HT-29 (cell line): ENCODE measurements around the gene VIM. TPM values are rescaled to one million over a fixed set of nuclear protein-coding genes. Genes with fewer than 3 reads are reported as not detected.
"Not testable (repeated sequence)": the region's sequence is repeated elsewhere in the genome, so short reads cannot be mapped to it uniquely, and the experiment has no call there.

Experiments used
- DNase-seq: peaks from one replicate; pipeline ENCODE4 v3.0.0-alpha.2; 2015; ENCODE audit warnings: low spot score
- total RNA-seq: library from RNA; depleted of rRNA; stranded (reverse); fragments of >200 nt; shearing (Covaris generic); gene quantifications from 2 replicates; pipeline ENCODE4 v1.2.3, GENCODE V29; 2014

VIM gene
- total RNA-seq, 1 experiment from 2014 or later, result not detected

GRCh38 chr10:17232276-17232960, 4.4 kb downstream of the VIM start:
- no peak for DNase-seq

DNA sequence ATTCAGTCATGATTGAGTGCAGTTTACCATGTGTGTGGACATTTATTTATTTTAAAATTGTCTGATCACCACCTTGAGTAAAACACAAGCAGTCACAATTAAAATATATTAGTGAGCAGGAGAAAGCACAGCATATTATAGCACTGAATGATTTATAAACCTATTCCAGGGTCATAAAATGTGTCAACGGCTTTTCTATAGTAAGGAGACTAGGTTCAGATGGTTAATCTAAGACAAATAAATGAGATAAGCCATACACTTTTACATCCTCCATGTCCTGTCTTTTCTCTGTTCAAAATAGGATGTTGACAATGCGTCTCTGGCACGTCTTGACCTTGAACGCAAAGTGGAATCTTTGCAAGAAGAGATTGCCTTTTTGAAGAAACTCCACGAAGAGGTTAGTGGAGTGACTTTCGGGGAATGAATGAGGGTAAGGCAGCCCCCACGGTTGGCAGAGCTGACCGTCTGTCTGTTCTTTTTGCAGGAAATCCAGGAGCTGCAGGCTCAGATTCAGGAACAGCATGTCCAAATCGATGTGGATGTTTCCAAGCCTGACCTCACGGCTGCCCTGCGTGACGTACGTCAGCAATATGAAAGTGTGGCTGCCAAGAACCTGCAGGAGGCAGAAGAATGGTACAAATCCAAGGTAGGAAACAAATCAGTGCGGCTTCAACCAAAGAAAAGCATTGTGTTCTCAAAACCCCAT, 5.4 kb downstream of the VIM start:
- DNase-seq, result no peak

- no peak for DNase-seq
Observed at GRCh38 chr10:17234431-17234945, 6.4 kb downstream of the VIM start.

DNA sequence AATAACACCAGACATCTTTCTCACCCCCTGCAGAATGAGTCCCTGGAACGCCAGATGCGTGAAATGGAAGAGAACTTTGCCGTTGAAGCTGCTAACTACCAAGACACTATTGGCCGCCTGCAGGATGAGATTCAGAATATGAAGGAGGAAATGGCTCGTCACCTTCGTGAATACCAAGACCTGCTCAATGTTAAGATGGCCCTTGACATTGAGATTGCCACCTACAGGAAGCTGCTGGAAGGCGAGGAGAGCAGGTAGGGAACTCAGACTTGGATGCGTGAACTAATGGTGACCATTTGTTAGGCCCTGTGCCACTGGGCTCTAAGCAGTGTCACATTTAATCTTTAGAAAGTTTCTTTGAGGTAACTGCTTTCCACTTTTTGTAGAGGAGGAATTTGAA, 7.1 kb downstream of the VIM start:
- DNase-seq, result peak; percentile 38

DNA sequence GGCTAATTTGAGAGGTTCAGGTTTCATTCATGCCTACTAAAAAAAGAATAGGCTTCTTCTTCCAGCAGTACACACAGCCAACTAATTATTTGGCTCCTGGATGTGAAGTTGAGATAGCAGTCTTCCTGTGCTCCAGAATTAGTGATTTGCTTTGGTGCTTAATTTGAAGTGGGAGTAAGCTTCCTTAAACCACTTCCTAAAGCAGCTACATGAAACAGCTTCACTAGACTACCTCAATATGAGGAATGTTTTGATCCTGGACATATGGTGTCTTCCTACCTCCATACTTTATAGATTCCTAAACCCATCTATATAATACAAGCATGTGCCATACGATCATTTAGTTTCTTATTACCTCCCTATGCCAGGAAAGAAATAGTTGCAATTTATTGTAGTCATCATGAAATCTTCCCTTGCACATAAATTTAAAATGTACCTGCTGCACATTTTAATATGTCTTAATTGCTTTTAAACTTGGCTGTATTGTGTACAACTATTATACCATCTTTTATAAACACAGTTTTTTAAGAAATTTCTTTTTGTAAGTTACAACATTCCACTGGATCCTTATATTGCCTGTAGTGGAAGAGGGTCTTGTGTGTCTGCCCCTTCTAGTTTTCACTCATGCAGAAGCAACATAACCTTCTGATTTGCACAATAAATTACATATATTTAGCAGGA, 8.6 kb downstream of the VIM start:
- no peak for DNase-seq

- no peak for DNase-seq
Observed at GRCh38 chr10:17237149-17237527, 9.1 kb downstream of the VIM start.

GRCh38 chr10:17237915-17238444, 9.9 kb downstream of the VIM start:
- no peak for DNase-seq

- DNase-seq, result no peak
Observed at GRCh38 chr10:17238445-17239291, 10.6 kb downstream of the VIM start.

DNA sequence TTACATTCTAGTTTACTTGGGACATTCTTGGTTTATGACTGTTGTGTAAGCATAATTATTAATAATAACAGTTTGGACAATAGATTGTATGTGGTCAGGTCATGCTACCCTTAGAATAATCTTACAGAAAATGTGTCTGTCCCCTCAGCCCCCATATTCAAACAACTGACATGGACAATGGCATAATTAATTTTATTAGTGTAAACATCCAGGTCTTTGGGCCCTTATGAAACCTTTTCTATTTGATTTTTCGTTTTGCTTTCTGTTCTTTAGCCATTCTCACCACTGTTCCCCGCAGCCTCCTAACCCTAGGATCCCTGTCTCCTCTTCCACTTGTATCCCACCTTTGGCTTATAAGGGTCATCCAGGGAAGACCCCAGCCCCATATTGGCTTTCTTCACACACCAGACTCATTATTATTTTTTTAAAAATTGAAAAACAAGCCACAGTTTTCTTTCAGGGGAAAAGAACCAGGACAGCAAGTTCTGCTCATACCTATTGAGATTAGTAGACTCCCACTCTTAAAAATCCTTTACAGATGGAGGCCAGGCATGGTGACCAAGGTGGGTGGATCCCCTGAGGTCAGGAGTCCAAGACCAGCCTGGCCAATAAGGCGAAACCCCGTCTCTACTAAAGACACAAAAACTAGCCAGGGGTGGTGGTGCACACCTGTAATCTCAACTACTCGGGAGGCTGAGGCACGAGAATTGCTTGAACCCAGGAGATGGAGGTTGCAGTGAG, 11.5 kb downstream of the VIM start:
- DNase-seq, result no peak

GRCh38 chr10:17240096-17240495, 12.1 kb downstream of the VIM start:
- DNase-seq, result no peak

DNA sequence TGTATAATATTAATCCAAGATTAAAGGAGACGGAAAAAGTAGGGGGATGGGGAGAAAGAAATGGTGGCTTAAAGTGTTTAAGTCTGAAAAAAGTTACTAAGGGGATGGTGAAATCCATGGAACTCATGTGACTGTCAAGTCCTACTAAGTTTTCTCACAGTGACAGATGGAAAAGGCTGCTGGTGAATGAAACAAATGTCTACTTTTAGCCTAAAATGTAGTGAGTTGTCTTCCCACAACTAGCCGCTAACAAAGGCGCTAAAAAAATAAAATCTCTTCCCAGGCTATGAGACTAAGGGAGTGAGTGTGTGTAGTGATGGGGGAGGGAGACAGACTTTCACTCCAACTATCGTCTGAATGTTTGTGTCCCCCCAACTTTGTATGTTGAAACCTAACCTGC, 12.6 kb downstream of the VIM start:
- DNase-seq, result no peak

GRCh38 chr10:17241611-17242333, 13.7 kb downstream of the VIM start:
- DNase-seq, result no peak

DNA sequence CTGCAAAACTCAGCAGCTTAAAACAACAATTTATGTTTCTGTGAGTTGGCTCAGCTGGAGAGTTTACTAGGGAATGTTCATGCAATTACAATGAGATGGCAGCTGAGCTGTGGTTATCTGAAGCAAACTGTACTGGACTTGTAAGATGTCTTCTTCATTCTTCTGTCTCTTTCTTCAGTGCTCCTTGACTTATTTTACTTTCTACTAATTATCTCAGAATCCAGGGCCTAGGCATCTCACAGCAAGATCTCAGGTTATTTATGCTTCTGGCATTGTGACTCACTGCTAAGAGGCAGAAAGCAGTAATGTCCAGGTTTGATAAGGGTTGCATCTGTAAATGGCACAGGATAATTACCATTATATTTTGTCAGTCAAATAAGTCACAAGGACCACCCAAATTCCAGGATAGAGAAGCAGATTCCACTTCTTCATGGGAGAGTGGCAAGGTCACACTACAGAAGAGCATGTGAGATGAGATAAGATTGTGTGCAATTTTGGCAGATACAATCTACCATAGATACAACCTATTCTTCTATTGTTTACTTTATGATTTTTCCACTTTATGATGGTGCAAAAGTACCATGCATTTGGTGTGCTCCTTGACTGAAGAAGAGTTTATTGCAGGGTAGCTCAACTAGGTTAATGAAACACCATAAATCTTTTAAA, 16.8 kb downstream of the VIM start:
- DNase-seq, result no peak

GRCh38 chr10:17247210-17247609, 19.2 kb downstream of the VIM start:
- DNase-seq, result no peak

GRCh38 chr10:17248964-17249363, 20.9 kb downstream of the VIM start:
- no peak for DNase-seq

DNA sequence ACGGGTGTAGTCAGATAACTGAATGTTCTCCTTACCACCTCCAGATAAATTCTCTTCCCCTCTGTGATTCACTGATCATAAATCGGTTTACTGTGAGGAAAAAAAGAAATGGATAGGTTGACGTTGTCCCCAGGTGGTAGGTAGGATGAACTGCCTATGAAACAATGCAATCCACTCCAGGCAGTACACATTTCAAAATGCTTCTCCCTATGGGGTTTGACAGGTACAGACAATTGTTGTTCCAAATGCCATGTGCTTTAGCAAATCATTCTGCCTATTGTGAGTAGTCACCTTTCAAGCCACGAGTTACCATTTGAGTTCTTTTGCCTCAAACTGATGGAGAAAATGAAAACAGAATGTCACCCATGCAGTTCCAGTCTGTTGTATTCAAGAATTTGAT, 21.8 kb downstream of the VIM start:
- peak; percentile 35 for DNase-seq

- DNase-seq, result no peak
Observed at GRCh38 chr10:17250736-17251135, 22.7 kb downstream of the VIM start.

GRCh38 chr10:17254543-17255050, 26.6 kb downstream of the VIM start:
- DNase-seq, result not testable (repeated sequence)

DNA sequence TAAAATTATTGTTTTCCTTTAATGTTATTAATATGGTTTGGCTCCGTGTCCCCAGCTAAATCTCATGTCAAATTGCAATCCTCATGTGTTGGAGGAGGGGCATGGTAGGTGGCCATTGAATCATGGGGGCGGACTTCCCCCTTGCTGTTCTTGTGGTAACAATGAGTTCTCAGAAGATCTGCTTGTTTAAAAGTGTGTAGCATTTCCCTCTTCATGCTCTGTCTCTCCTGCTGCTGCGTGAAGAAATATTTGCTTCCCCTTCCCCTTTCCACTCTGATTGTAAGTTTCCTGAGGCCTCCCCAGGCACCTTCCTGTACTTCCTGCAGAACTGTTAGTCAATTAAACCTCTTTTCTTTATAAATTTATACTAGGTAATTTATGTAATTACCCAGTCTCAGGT, 27.5 kb downstream of the VIM start:
- DNase-seq, result no peak
